OCI-LY1 (cell line): ENCODE data around the gene RPL36A.

Source experiments
- CTCF ChIP-seq: fragments of 200-600 bp; sonication (generic), shearing (Covaris generic); IDR thresholded peaks from 2 replicates; pipeline ENCODE4 v1.5.1; 2017; ENCODE audit warnings: mild to moderate bottlenecking, antibody characterized with exemption, low read length, moderate library complexity, mixed read lengths
- EZH2 ChIP-seq: fragments of 200-600 bp; sonication (generic), shearing (Covaris generic); IDR thresholded peaks from 2 replicates; pipeline ENCODE4 v1.8.0; 2017; ENCODE audit warnings: borderline replicate concordance, mixed run types, mild to moderate bottlenecking, antibody characterized with exemption, low read length, moderate library complexity, mixed read lengths

DNA sequence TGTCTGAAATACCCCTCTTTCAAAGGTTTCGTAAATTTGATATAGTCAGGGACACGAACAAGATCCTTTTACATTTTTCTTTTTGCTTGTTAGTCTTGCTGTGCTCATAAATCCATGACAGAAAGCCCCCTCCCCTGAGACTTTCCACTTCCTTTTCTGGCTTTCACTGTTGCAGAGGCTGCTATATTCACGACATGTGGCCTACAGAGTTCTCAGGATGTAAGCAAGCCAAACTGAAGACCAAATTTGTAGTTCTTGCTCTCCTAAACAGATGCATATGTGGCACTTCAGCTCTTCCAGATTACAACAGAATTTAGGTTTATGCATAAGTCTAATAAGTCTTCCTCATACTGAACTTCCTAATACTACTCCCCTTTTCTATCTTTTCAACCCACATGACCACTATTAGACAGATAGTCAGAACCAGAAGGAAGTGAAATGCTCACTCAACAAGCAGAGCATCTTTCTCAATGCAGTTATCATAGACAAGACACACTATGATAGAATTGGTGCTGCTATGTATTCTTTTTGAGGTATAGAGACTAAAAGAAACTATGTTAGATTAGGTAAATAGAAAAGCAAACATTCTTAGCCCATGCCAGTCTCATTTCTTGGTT is 19.8 kb upstream of the RPL36A start:
- TF ChIP-seq CTCF = no peak
- TF ChIP-seq EZH2 = no peak
